Measurements from ENCODE around the gene AXIN2.

The AXIN2 gene, protein sequence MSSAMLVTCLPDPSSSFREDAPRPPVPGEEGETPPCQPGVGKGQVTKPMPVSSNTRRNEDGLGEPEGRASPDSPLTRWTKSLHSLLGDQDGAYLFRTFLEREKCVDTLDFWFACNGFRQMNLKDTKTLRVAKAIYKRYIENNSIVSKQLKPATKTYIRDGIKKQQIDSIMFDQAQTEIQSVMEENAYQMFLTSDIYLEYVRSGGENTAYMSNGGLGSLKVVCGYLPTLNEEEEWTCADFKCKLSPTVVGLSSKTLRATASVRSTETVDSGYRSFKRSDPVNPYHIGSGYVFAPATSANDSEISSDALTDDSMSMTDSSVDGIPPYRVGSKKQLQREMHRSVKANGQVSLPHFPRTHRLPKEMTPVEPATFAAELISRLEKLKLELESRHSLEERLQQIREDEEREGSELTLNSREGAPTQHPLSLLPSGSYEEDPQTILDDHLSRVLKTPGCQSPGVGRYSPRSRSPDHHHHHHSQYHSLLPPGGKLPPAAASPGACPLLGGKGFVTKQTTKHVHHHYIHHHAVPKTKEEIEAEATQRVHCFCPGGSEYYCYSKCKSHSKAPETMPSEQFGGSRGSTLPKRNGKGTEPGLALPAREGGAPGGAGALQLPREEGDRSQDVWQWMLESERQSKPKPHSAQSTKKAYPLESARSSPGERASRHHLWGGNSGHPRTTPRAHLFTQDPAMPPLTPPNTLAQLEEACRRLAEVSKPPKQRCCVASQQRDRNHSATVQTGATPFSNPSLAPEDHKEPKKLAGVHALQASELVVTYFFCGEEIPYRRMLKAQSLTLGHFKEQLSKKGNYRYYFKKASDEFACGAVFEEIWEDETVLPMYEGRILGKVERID

DNA sequence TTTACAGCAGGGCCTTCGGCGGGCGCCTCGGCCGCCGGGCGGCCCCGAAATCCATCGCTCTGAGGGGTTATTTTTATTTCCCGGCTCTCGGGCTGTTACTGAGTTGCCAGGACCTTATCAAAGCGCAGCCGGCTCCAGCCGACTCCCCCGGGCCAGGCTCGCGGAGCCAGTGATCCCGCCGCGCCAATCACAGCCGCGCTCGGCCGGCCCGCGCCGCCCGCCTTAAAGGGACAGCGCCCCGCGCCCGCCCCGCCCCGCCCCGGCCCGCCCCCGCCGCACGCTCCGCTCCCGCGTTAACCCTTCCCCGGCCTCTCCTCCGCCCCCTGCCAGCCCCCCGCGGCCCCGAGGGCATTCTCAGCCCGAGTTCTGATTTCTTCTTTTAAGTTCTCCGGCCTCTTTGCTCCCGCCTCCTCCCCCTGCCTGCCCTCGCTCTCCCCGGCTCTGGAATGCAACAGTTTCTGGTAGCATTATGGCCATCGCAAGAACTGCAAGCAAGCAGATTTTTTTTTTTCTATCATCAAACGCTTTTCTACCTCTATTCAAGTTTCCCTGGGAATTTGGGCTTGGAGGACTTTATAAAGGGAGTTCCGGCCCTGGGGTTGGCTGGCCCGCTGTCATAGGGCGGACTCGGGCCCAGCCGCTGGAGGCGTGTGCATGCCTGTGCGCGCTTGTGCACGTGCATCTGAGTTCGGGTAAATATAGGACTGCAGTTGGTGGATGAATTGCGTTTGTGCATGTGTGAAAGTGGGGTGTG lies at the start of gene AXIN2:
TSS of gene AXIN2 (minus strand) at position 197 of the 754 bp plus-strand sequence. CDS start 3,028 bp downstream, outside the sequence.
- peak; percentile 67 for DNase-seq (ENCODE audit: low read depth)

DNA sequence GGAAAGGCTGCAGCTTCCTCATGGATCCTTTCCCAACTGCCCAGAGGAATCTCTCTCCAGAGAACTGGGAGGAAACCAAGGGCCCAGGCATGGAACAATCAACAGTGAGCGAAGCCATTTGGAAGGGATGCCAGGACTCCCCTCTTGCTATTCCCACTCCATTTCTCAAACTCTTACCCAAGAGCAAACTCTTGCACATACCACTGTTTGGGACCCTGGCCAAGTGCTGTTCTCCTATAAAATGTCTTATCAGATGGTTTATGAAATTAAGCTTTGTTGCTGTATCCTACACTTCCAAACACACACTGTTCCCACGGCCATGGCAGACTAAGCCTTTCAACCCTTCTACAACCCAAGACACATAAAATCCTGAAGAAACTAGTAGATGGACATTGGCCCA lies 48.3 kb upstream of the AXIN2 start:
- DNase-seq (ENCODE audit: low read depth): no peak

DNA sequence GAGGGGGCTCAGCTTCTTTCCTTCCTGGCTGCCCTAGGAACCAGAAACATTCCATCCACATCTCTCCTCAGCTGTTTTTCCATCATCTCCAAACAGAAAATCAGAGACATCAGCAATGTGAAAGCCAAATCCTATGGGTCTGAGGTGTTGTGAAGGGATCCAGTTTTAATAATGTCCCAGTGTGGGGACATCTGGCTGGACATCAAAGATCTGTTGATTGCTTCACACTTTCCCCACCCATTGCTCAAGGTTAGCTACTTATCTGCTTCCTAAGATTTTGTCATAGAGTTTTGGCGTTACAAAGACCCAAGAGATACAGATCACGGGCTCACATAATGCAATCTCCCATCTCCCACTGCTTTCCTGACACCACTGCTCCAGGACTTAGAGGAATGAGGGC lies 47.8 kb upstream of the AXIN2 start:
- no peak for DNase-seq (ENCODE audit: low read depth)

DNA sequence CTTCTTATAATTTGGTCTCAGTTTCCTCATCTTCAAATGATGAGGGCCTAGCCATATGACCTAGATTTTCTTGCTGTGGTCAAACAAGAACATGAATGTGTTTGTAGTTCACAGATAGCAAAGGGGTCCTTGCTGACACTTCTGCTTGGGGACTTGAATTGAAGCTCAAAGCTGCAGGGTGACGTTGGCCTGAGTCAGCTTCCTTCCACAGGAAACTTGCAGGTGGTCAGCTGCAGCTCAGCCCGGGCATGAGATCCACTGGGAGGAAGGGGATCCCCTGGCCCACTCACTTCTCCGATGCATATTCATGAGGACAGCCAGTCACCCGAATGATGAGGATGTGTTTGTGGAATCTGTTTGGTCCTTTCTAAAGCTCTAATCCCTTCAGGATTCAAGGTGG lies 42.6 kb upstream of the AXIN2 start:
- DNase-seq (ENCODE audit: low read depth): no peak

DNA sequence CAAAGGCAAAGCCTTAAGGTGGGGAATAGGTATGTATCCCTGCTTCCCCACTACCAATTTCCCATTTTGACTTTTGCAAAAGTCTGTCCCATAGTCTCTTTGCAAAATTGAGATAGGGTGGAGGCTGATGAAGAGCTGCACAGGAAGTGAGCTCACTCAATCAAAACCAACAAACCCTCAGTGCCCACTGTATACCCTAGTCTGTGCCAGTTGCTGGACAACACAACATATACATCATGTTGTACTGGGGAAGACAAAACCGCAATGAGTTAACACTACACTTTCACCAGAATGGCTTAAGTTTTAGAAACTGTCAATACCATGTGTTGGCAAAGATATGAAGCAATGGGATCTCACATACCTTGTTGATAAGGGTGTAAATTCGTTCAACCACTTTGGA lies 40.4 kb upstream of the AXIN2 start:
- DNase-seq (ENCODE audit: low read depth): no peak

DNA sequence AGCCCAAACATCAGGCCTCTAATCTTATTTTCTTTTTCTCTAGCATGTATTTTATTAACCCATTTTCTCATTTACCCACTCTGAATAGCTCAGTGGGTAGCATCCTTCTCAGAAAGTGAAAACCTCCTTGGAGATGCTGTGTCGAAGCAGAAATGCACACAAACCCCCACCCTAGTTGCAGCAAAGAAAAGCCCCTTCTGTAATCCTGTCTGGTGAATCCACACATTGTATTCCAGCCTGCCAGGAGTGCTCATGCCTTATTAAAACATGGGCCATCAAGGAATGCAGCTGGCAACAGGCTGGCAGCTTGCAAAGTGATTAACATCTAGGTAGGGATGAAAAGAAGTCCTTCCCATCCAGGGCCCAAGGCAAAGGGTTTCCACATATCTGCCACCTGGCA lies 39.7 kb upstream of the AXIN2 start:
- no peak for DNase-seq (ENCODE audit: low read depth)

DNA sequence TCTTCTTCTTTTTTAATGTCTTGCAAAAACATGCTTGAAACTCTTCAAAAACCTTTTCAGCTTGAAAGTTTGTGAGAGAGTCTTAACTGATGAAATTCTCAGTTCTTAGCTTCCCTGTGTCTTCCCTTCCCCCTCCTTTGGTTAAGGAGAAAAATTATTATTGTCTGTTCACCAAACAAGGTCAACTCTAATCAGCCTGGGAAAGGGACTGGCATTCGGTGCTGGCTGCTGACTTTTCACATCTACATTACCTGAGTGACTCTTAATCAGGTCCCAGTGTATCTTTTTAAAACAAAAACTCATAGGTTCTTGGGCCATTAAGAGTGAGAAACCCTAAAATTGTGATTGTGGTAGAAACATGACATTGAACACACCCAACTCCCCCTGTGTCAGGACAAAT lies 39.1 kb upstream of the AXIN2 start:
- no peak for DNase-seq (ENCODE audit: low read depth)

DNA sequence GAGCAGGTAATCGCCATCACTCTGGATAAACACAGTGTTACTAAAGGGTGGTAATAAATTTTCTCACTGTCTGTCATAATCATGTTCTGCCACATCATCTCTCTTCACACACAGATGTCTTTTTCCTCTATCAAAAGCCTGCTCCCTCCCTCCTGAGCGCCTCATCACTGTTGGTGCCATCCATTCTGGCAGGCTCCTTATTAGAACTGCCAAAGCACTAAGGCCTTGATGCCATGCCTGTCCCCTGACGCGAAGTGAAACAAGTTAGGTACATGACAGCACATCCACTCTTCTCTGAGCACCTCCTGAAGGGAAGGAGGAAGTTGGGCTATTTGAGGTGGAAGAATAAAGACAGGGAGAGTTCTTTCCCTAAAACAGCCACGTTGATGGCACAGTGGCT lies 38.2 kb upstream of the AXIN2 start:
- no peak for DNase-seq (ENCODE audit: low read depth)

DNA sequence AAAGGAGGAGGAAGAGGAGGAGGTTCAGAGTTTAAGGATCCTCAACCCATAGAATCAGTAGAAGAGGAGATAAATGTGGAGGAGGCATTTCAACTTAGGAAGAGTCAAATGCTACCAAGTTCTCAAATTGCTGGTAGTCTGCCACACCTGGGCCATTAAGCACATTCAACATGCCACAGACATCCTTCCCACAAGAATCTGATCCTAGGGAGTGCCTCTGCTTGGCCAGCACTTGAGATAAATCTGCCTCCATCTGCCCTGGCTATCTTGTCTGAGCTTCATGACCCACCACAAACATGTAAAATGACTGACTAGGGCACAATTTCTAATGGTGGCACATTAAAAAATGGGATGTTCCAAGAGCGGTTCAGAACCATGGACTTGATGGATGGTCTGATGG lies 37.3 kb upstream of the AXIN2 start:
- DNase-seq (ENCODE audit: low read depth): no peak

DNA sequence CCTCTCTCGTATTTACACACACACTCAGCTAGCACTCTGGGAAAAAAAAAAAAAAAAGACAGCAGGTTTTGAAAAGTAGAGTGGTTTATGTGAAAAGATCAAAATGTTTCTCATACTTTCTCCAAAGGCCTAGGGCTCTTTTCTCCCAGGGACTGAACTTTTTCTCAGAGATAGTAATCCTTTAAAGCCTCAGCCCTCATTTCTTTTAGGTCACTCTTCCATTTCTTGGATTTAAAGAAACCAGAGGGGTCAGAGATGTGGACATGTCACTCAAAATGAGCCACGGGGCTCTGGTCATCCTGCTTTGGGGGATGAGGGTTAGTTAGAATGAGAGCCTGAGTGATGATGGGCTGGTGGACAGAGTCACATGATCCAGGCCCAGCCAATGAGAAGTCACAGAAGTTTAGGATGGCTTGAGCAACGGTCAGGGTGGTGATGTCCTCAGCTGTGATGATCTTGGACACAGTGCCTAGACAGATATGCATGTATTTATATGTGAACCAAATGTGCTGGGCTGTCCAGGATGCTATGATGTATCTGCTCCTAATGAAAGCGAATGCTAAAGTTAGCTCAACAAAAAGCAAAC lies 33.7 kb upstream of the AXIN2 start:
- DNase-seq (ENCODE audit: low read depth): no peak

DNA sequence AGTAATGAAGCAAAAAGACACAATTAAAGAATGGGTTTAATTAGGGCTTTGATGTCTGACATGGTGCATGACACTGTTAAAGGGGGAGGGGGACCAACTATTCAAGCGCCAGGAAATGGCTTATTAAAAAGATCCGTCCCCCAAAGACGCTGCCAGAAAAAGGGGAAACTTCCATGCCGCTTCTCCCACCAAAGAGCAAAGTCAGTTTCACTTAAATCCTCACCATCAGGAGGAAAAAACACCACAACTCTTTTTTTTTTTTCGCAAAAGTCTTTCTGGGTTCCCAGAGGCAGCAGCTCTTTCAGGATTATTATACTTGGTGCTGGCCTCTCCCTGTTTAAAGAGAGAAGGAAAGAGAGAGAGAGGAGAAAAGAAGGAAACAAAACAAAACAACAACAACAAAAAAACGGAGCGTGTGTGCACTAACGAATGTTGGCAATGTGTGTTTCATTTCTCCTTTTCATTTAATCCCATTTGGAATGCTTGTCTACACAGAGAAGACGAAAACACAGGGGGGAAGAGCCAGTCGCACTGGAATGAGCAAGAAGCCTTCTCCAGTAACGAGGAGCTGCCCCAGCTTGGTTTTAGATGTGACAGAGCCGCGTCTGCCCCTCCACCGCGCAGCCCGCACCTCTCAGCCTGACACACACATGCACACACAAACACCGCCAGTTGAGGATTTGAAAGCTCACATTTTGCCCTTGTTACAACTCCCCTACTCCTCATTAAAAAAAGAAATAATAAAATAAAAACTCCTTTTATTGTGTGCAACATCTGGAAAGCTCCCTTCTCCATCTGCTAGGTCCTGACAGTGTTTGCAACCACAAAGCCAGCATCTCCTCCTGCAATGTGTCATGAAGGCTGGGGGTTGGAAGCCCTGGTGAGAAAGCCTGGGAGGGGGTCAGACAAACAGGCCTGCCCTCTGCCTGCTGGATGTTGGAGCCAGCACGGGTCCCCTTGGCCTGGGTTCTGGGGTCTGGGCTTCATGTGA lies 32.7 kb upstream of the AXIN2 start:
- no peak for DNase-seq (ENCODE audit: low read depth)

DNA sequence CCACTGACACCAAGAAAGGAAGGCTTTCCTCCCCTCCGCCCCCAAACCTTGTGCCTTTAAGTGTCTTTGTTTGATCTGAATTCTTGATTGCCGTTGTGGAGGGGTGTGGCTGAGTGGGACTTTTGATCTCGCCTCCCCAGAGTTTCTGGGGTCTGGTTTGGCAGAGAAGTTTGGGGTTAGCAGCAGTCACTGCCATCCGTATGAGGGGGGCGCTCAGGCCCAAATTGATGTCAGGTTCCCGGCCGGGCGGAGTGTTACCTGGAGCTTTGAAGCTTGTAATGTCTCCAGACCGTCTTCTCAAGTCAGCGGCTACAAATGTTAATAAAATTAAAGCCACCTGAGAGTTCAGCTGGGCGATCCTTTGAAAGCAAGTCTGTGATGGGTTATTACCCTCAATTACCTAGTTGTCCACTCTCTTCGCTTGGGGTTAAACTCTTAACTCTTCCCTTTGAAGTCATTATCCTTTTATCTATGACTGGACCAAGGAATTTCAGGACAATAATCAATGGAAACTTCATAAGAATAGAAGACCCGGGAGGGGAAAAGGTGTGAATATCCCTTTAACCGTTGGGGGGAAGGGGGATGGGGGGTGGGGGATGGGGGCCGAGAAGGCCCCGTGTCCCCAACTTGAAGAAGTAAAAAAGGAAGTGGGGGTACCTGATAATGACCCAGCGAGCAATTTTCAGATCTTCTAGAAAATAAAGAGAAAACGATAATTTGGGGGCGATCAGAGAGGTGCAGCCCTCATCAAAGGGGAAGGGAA lies 31.8 kb upstream of the AXIN2 start:
- DNase-seq (ENCODE audit: low read depth): no peak

DNA sequence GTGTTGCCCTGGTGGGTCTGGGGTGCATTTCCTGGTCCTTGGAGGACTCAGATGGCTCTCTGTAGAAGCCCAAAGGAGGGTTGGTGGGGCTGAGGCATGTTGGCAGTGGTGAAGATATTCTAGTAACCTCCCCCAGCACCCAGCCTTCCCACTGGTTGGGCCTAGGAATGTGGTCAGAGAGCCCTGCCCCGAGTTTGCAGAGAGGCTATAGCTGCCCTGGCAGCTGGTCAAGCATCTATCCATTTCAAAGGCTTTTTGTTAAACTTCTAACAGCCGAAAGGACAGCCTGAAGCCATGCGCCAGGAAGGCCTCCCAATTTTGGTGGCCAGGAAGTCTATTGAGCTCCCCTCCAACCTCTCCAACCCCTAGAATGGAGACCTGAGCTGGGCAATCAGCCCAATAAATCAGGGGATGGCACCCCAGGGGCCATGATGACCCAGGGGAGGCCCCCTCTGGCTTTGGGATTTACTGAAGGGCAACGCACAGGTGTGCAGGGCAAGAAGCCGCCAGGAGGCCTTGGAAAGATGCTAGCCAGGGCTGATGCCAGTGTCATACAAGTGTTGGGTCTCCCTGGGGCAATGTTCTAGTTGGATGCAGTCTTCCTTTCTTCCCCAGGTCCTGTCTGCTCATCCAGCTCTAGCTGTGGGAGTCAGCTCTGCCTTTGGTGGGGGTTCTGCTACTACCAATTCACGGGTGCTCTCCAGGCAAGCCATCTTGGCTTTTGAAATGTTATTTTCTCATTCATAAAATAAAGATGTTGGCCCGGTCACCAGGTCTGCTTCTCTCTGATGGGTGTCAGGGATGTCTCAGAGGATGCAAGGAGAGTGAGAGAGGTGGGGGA lies 30.9 kb upstream of the AXIN2 start:
- no peak for DNase-seq (ENCODE audit: low read depth)

DNA sequence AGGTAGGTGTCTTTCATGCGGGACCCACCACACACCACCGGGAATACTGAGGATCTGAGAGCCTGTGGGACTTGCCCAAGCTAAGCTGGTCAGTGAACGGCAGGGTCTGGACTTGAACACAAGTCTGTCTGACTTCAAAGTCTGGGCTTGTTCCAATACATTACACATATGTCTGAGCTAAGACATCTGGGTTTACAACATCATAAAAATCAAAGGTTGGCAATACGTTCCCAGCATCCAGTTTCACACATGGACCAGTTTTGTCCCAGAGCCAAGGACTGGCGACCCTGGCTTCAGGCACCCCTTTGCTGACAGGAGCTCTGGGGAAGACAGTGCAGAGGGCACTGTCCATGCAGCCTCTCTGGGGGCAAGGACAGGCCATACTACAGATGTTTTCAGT lies 27.9 kb upstream of the AXIN2 start:
- no peak for DNase-seq (ENCODE audit: low read depth)

DNA sequence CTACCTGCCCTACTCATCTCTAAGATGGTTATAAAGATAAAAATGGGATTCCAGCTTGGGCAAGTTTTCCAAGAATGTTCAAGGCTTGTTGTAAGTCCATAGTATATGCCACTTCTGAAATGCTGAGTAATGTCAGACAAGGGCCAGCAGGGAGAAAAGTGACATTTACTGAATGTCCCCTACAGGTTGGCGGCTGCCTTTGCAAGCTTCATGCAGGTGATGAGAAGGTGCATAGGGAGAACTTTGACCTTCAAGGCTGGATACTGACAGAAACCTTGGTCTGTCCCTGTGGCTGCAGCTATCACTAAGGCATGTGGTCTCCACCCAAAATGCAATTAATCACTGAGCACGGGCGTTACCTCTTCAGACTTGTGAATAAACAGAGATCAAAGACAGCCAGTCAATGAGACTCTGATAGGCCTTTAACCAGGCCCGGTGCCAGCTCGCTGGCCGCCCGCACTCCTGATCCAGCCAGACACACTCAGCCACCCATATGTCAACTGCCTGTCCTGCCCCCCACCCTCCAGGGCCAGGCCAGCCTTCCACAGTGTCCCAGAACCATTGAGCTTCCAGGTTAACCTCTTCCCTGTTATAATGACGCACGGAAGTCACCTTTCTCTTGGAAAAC lies 26.8 kb upstream of the AXIN2 start:
- no peak for DNase-seq (ENCODE audit: low read depth)

DNA sequence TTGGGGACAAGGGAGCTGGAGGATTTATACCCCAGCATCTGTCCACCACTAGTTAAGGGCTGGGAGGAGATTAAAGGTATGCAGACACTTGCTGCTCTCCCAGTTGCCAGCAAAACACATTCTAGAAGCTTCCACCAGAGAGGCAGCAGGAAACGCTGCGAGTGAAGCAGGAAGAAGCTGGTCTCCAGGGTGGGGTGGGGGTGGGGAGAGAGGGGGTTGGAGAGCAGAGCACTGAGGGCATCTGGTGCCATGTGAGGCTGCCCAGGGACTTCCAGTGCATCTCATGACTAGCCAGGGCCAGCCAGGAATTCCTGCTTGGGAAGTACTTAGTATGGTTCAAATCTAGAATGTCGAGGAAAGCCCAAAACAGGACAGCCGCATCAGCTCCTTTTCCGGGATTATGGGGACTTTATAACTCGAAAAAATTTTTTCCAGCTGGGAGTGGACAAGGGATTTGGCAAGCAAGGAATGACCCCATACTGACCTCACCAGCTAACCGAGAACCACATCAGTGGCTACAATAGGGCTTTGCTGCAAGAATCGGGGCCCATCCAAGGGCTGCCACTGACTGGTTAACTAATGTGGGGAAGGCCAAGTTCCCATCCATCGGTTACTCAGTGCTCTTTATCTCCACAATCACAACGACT lies 26.2 kb upstream of the AXIN2 start:
- no peak for DNase-seq (ENCODE audit: low read depth)

DNA sequence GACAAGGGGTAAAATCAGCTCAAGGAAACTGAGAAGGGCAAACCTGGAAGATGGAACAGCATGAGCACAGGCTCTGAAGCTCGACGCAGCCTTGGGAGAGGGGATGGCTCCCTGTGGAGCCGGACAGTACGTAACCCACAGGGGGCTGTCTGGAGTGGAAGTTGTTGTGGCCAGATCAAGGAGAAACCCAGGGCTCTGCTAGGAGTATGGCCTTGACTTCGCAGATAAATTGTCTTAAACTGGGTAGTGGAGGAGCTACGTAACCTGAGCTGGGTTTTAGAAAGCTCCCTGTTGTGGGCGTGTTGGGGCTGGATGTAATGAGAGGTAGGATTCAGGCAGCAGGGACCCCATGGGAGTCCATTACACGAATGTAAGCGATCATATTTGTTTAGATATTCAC lies 25.5 kb upstream of the AXIN2 start:
- no peak for DNase-seq (ENCODE audit: low read depth)

All from stimulated activated CD8-positive, alpha-beta memory T cell treated with anti-CD3 and anti-CD28 coated beads, Interleukin-7, amount 100 ng/mL, for 24 hours (primary cell).